H9 (cell line): ENCODE results near the gene ACAD8. TPM values are rescaled to one million over a fixed set of nuclear protein-coding genes. Genes with fewer than 3 reads are reported as not detected.

Experiments
- DNase-seq: peaks from one replicate; pipeline ENCODE4 v3.0.0-alpha.2; 2017
- H2AFZ ChIP-seq: one replicate; pipeline ENCODE4 v1.6.1; 2013; ENCODE audit warnings: mild to moderate bottlenecking, low read length, control low read depth, moderate library complexity
- H2AK5ac ChIP-seq: 2 replicates; pipeline ENCODE4 v1.6.1; 2013; ENCODE audit warnings: low read length, control low read depth, mixed read lengths; ENCODE audit not compliant: insufficient read length
- H2BK120ac ChIP-seq: one replicate; pipeline ENCODE4 v1.6.1; 2013; ENCODE audit warnings: low read depth, mild to moderate bottlenecking, low read length, control low read depth, inconsistent platforms; ENCODE audit not compliant: poor library complexity, severe bottlenecking
- H2BK12ac ChIP-seq: 2 replicates; pipeline ENCODE4 v1.6.1; 2013; ENCODE audit warnings: low read length, control low read depth, mixed read lengths, low read depth; ENCODE audit not compliant: insufficient read length
- H2BK15ac ChIP-seq: 2 replicates; pipeline ENCODE4 v1.6.1; 2013; ENCODE audit warnings: low read depth, low read length, control low read depth
- H2BK20ac ChIP-seq: one replicate; pipeline ENCODE4 v1.6.1; 2013; ENCODE audit warnings: low read depth, mild to moderate bottlenecking, low read length, control low read depth, inconsistent platforms; ENCODE audit not compliant: poor library complexity, severe bottlenecking
- H2BK5ac ChIP-seq: 2 replicates; pipeline ENCODE4 v1.6.1; 2013; ENCODE audit warnings: low read length, control low read depth, mixed read lengths; ENCODE audit not compliant: insufficient read length
- H3K14ac ChIP-seq: 2 replicates; pipeline ENCODE4 v1.6.1; 2013; ENCODE audit warnings: low read length, control low read depth; ENCODE audit not compliant: insufficient read depth
- H3K18ac ChIP-seq: 2 replicates; pipeline ENCODE4 v1.6.1; 2013; ENCODE audit warnings: low read depth, mild to moderate bottlenecking, mixed read lengths, low read length, control low read depth; ENCODE audit not compliant: insufficient read length
- H3K23ac ChIP-seq: 2 replicates; pipeline ENCODE4 v1.6.1; 2013; ENCODE audit warnings: low read length, control low read depth, mixed read lengths, low read depth; ENCODE audit not compliant: insufficient read length
- H3K23me2 ChIP-seq: 2 replicates; pipeline ENCODE4 v1.6.1; 2013; ENCODE audit warnings: low read depth, mild to moderate bottlenecking, mixed read lengths, low read length, control low read depth; ENCODE audit not compliant: insufficient read length, poor library complexity, severe bottlenecking
- H3K27ac ChIP-seq: 2 replicates; pipeline ENCODE4 v1.5.1; 2013; ENCODE audit warnings: low read length, control low read depth, mixed read lengths, low read depth; ENCODE audit not compliant: insufficient read length
- H3K27me3 ChIP-seq: 2 replicates; pipeline ENCODE4 v1.6.1; 2013; ENCODE audit warnings: low read length, control low read depth, inconsistent platforms; ENCODE audit not compliant: insufficient read depth
- H3K4ac ChIP-seq: 2 replicates; pipeline ENCODE4 v1.6.1; 2013; ENCODE audit warnings: low read depth, mild to moderate bottlenecking, control low read depth, inconsistent platforms, low read length, moderate library complexity
- H3K4me1 ChIP-seq: 2 replicates; pipeline ENCODE4 v1.6.1; 2013; ENCODE audit warnings: low read length, control low read depth, inconsistent platforms; ENCODE audit not compliant: insufficient read depth
- H3K4me2 ChIP-seq: 2 replicates; pipeline ENCODE4 v1.6.1; 2013; ENCODE audit warnings: low read length, control low read depth, mixed read lengths; ENCODE audit not compliant: insufficient read length, insufficient read depth
- H3K56ac ChIP-seq: 2 replicates; pipeline ENCODE4 v1.6.1; 2013; ENCODE audit warnings: low read depth, mild to moderate bottlenecking, mixed read lengths, low read length, control low read depth; ENCODE audit not compliant: insufficient read length
- H3K79me1 ChIP-seq: 2 replicates; pipeline ENCODE4 v1.6.1; 2013; ENCODE audit warnings: low read depth, mild to moderate bottlenecking, moderate library complexity, low read length, control low read depth, inconsistent platforms; ENCODE audit not compliant: insufficient read depth, poor library complexity, severe bottlenecking
- H3K79me2 ChIP-seq: 2 replicates; pipeline ENCODE4 v1.6.1; 2013; ENCODE audit warnings: low read length, control low read depth, inconsistent platforms; ENCODE audit not compliant: insufficient read depth
- H3K9ac ChIP-seq: 2 replicates; pipeline ENCODE4 v1.6.1; 2013; ENCODE audit warnings: low read length, control low read depth, mixed read lengths; ENCODE audit not compliant: insufficient read length; ENCODE audit errors: extremely low read depth
- H3K9me3 ChIP-seq: one replicate; pipeline ENCODE4 v1.6.1; 2013; ENCODE audit warnings: low read depth, low read length, inconsistent platforms; ENCODE audit not compliant: control insufficient read depth
- H3T11ph ChIP-seq: one replicate; pipeline ENCODE4 v1.6.1; 2013; ENCODE audit warnings: mild to moderate bottlenecking, low read length, control low read depth, inconsistent platforms
- H4K20me1 ChIP-seq: one replicate; pipeline ENCODE4 v1.6.1; 2013; ENCODE audit not compliant: control insufficient read depth, insufficient read length, insufficient read depth
- H4K5ac ChIP-seq: 2 replicates; pipeline ENCODE4 v1.6.1; 2013; ENCODE audit warnings: low read depth, mild to moderate bottlenecking, mixed read lengths, low read length, control low read depth; ENCODE audit not compliant: insufficient read length
- H4K8ac ChIP-seq: replicated peaks from 2 replicates; pipeline ENCODE4 v1.6.1; 2013; ENCODE audit warnings: low read length, control low read depth, mixed read lengths, low read depth; ENCODE audit not compliant: insufficient read length
- H4K91ac ChIP-seq: 2 replicates; pipeline ENCODE4 v1.6.1; 2013; ENCODE audit warnings: low read depth, mild to moderate bottlenecking, moderate library complexity, mixed read lengths, low read length, control low read depth; ENCODE audit not compliant: insufficient read length
- H3K27ac Mint-ChIP-seq, 3 experiments: 2 replicates in 2 of 3; 3 replicates in 1 of 3; pipeline ENCODE4 v1.8.0; 2020 to 2021; ENCODE audit warnings: mixed read lengths in 3 of 3, mild to moderate bottlenecking in 1 of 3, moderate library complexity in 1 of 3
- H3K27me3 Mint-ChIP-seq: 2 replicates; pipeline ENCODE4 v1.8.0; 2021; ENCODE audit warnings: low read depth, mild to moderate bottlenecking, moderate library complexity, mixed read lengths
- H3K36me3 Mint-ChIP-seq, 3 experiments: 2 replicates in 2 of 3; 3 replicates in 1 of 3; pipeline ENCODE4 v1.8.0; 2020 to 2021; ENCODE audit warnings: low read depth in 3 of 3, mixed read lengths in 3 of 3; ENCODE audit not compliant: insufficient read depth in 1 of 3
- H3K4me1 Mint-ChIP-seq, 2 experiments: 2 replicates each; pipeline ENCODE4 v1.8.0; 2020; ENCODE audit warnings: mixed read lengths in 2 of 2
- H3K4me3 Mint-ChIP-seq, 2 experiments: 2 replicates in 1 of 2; 3 replicates in 1 of 2; pipeline ENCODE4 v1.8.0; 2020 to 2021; ENCODE audit warnings: mild to moderate bottlenecking in 2 of 2, mixed read lengths in 2 of 2, moderate library complexity in 1 of 2
- H3K9me3 Mint-ChIP-seq, 2 experiments: 2 replicates in 1 of 2; 3 replicates in 1 of 2; pipeline ENCODE4 v1.8.0; 2020; ENCODE audit warnings: mild to moderate bottlenecking in 2 of 2, mixed read lengths in 2 of 2, moderate library complexity in 1 of 2
- CTCF ChIP-seq: fragments of 200-600 bp; sonication (generic); conservative IDR thresholded peaks from 3 replicates; pipeline ENCODE4 v1.8.0; 2021; ENCODE audit warnings: antibody characterized with exemption, mild to moderate bottlenecking
- WGBS: extraction: QIAGEN DNeasy Blood & Tissue Kit; methylation state at CpG from one replicate; pipeline ENCODE4 v1.1.7; 2013; ENCODE audit warnings: missing lambda C conversion rate, low lambda C conversion rate, mixed read lengths; ENCODE audit not compliant: insufficient read length; ENCODE audit errors: extremely low coverage; 5-methylcytosine and 5-hydroxymethylcytosine counted together
- total RNA-seq: library from RNA; stranded (reverse); gene quantifications from 2 replicates; pipeline ENCODE4 v1.2.1, GENCODE V29; 2021

The ACAD8 gene
- total RNA-seq, 1 experiment from 2014 or later = 46.8 TPM

- Histone ChIP-seq H3K23ac (no peak overlapping the region), H3K9me3 (no peaks in the 10 kb centered on the region), H3K27ac (no peak overlapping the region), H3K4me2 (no peak overlapping the region), H2BK20ac (no peak overlapping the region), H2BK12ac (no peak overlapping the region), H2BK120ac (no peak overlapping the region), H4K91ac (no peak overlapping the region), H3K23me2 (peaks cover 3% of the 10 kb centered on the region), H3K4me1 (no peaks in the 10 kb centered on the region), H4K8ac (no peak overlapping the region), H2AFZ (no peak overlapping the region), H3K56ac (no peak overlapping the region), H2AK5ac (no peak overlapping the region), H3K14ac (no peak overlapping the region; the same call in 1 of the 2 replicates), H2BK15ac (no peak overlapping the region), H3K79me1 (no peaks in the 10 kb centered on the region), H4K20me1 (no peaks in the 10 kb centered on the region), H3K27me3 (no peaks in the 10 kb centered on the region), H3K4ac (no peak overlapping the region), H4K5ac (no peak overlapping the region), H2BK5ac (no peak overlapping the region), H3T11ph (no peak overlapping the region), H3K9ac (no peak overlapping the region), H3K79me2 (no peaks in the 10 kb centered on the region), H3K18ac (no peak overlapping the region)
- Mint-ChIP-seq H3K27me3 (peaks cover 7% of the 10 kb centered on the region), H3K36me3 (peaks cover 31 to 47% (median 31%) of the 10 kb centered on the region in 3 experiments), H3K4me1 (peaks cover under 1 to 6% of the 10 kb centered on the region in 2 experiments; a peak in 3 of 4 replicates), H3K4me3 (no peak overlapping the region), H3K9me3 (peaks cover 0 to 4% of the 10 kb centered on the region in 2 experiments; a peak in 2 of 5 replicates), H3K27ac (peak overlapping the region in 1 of 3 experiments; percentile 49; a peak in 1 of 7 replicates)
- no peak for DNase-seq
- WGBS = no CpG with 5 or more reads among the region's 22 CpGs
- no peak for TF ChIP-seq CTCF
Observed at GRCh38 chr11:134282121-134283045, 29.0 kb downstream of the ACAD8 start.
